C1 segment of cervical spinal cord (tissue), 14 donors: ENCODE measurements around the gene CNNM1.

Source experiments
- DNase-seq, 14 donors: peaks; one replicate each; lab custom pipeline; 2025; lab: John Stamatoyannopoulos, UW

The CNNM1 gene

DNA sequence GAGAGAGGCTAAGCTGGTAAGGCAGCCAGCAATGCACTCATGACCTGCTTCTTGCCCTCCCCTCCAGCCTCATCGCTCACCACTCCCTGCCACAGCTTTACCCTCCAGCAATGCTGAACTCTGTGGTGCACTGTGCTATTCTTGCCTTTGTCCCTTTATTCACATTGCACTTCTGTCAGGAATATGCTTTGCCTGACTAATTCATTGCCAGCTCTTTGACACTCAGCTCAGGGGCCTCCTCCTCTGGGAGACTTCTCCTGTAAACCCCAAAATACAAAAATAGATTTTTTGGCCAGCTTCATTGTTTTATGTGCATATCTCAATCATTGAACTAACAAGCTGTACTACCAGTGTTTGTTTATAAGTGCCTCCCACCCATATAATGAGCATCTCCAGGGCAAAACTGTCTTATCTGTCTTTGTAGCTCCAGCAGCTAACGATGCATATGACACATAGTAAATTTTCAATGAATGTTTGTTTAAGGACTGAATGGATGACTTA lies 8.2 kb downstream of the CNNM1 start:
- DNase-seq: peak in 2 of 14 donors; percentile 2 to 47

DNA sequence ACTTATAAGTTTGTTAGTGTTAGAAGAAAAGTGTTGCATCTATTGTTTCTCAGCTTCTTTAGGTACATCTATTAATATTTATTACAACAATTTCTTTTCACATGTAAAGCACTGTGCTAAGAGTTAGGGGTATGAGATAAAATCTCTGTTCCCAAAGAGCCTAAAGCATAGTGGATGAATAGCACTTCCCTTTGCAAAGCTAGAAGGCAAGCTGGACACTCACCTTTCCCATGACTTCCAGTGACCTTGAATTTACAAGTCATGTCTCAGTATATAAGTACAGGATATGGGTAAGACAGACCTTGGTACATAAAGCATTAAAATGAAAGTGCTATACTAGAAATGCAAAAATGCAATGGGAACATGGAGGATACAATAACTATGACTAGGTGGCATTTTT lies 8.7 kb downstream of the CNNM1 start:
- DNase-seq: no peak

- no peak for DNase-seq
Measured at GRCh38 chr10:99339077-99339476, 9.9 kb downstream of the CNNM1 start.

DNA sequence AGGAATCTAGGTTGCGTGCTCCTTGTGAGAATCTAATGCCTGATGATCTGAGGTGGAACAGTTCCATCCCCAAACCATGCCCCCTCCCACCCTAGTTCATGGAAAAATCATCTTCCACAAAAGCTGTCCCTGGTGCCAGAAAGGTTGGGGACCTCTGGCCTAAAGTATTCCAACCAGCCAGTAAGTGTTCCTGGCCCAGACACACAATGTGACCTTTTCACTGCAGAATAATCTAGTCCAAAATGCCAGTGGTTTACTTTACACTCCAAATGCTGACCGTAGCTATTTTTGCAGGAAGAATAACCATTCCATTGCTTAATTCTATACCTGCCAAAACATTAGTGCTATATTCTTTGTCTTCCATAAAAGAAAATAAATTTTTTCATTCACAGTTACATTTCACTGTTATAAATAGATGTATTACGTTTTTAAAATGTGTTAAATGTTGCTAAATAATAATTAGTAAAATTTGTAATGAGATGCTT lies 10.4 kb downstream of the CNNM1 start:
- DNase-seq: no peak

- no peak for DNase-seq
Measured at GRCh38 chr10:99340650-99341049, 11.5 kb downstream of the CNNM1 start.

DNA sequence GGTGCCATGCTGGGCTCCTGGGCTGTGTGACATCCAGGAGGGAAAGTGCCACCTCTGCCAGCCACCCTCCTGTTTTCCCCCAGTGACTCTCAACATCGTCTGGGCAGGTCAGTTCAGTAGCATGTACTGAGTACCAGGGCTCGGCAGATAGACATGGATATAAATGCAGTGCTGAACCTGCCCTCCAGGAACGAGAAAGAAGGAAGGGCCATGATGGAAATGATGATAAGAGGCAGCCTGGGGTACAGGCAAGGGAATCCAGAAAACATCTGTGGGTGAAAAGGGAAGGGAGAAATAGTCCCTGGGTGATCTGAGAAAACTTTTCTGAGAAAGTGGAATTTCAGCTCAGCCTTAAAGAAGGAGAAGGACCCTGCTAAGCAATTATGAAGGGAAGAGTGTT lies 12.1 kb downstream of the CNNM1 start:
- DNase-seq: no peak

GRCh38 chr10:99341860-99342490 lies 12.8 kb downstream of the CNNM1 start:
- peak in 1 of 14 donors; percentile 30 for DNase-seq

GRCh38 chr10:99343262-99343661 lies 14.1 kb downstream of the CNNM1 start:
- DNase-seq: no peak

GRCh38 chr10:99344715-99345114 lies 15.6 kb downstream of the CNNM1 start:
- no peak for DNase-seq

- no peak for DNase-seq
Measured at GRCh38 chr10:99345350-99345749, 16.2 kb downstream of the CNNM1 start.

DNA sequence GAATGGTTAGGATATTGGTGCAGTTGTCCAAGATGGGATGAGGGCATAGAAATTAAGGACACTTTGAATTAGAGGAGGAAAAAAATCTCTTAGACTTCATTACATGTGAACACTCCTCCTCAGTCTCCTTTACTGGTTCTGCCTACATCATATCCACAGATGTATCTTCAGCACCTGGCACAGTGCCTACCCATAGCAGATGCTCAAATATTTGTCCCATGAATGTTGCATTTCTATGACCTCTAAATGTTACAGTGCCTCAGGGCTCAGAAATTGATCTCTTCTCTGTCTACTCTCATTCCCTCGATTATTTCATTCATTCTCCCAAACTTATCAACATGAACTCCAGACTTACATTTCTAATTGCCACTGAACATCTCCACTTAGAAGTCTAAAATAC lies 17.1 kb downstream of the CNNM1 start:
- no peak for DNase-seq

DNA sequence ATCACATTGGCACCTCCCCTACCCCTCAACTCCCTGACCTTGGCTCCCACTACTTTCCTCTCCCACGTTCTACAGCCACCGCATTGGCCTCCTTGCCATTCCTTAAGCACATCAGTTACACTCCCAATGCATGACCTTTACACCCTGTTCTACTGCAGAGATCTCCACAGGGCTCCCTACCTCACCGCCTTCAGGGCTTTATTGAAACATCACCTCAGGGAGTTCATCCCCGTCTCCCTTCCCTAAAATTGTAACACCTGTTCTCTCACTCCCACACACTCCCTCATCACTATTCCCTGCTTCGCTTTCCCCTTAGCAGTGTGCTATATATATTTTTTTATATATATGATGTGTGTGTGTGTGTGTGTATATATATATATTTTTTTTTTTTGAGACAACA lies 18.5 kb downstream of the CNNM1 start:
- no peak for DNase-seq

- DNase-seq: no peak
Measured at GRCh38 chr10:99353182-99353581, 24.0 kb downstream of the CNNM1 start.

DNA sequence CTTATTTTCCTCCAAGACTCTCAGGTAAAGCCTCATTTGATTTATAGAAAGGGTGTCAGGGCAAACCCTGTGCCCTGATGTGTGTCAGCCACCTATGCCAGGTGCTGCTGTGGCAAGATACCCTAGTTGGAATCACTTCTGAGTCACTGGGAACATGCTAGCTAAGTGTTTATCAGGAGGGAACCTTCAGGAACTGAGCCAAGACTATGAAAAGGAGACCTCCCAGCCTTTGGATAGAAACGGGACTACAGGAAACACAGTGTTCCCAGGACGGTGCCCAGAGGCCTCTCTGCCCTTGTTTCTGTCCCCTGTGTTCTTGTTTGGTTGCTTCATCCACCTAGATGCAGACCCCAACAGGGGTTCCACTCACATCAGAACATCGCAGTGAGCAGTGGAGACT lies 28.5 kb downstream of the CNNM1 start:
- no peak for DNase-seq

GRCh38 chr10:99358101-99358500 lies 28.9 kb downstream of the CNNM1 start:
- no peak for DNase-seq

DNA sequence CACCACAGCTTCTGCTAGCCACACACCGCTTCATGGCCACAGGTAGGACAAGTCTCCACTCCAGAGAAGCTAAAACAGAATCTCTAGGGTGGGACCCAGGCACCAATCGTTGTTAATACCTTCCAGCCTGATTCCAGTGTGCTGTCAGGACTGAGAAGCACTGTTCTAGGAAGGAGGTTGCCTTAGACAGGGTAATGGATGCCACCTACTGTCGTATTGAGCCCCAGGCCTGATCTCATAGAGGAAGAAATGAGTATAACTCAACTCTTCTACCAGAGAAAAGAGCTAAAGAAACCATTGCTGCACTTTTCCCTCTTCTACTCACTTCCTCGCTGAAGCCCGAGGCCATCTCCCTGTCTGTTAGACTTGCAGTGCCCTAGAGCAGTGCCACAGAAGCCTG lies 31.8 kb downstream of the CNNM1 start:
- DNase-seq: no peak

DNA sequence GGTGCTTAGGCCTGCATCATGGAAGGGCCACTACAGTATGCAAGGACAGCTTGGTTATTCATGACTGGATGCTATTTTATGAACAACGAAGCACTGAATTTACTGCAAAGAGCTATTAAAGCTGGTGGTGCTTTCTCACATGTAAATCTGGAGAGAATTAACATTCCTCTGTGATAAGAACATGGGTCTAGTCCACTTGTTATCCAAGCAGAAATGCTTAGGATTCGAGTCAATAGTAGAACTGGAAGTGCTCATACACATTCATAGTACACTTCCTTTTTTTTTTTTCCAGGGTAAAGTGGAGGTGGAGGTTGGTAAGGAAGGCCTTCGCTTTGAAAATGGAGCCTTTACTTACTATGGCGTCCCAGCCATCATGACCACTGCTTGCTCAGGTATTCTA lies 35.0 kb downstream of the CNNM1 start:
- no peak for DNase-seq

DNA sequence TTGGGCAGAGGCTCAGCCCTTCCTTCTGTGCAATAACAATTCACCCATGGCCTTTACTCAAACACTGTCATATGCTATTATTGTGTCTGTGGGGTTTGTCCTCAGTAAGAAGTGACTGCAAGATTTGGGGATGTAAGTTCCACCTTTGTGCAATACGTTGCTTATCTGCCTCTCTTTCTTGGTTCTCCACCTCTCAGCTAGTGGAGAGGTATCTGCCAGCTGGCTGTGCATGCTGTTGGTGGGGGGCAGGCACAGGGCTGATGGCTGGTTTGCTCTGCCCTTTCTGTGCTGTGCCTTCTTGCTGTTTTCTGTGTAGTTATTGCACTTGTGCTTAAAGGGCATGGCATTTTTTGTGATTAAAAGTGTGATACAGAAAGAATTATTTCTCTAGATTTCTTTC lies 36.2 kb downstream of the CNNM1 start:
- peak in 1 of 14 donors; percentile 42 for DNase-seq

- no peak for DNase-seq
Measured at GRCh38 chr10:99365736-99366135, 36.6 kb downstream of the CNNM1 start.

- no peak for DNase-seq
Measured at GRCh38 chr10:99366666-99367065, 37.5 kb downstream of the CNNM1 start.

DNA sequence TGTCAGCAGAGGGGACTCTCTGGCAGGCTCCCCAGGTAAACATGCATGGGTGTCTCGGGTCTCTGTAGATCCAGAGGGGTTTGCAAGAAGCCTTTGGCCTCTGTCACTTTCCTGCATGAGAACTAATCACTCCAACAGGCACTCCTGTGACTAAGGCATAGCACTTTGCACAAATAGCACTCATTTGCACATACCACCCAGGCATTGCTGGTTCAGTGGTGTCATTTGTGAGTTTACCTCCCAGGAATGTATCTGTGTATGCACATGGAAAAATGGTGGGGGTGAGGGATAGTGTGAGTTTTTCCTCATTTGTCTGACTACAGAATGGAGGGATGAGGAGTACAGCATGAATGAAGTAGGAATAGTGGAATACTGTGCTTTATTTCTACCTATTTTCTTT lies 39.5 kb downstream of the CNNM1 start:
- no peak for DNase-seq

- DNase-seq: no peak
Measured at GRCh38 chr10:99369126-99369525, 40.0 kb downstream of the CNNM1 start.

- DNase-seq: no peak
Measured at GRCh38 chr10:99369551-99369950, 40.4 kb downstream of the CNNM1 start.

- no peak for DNase-seq
Measured at GRCh38 chr10:99370993-99371392, 41.8 kb downstream of the CNNM1 start.
